GM19438 (cell line): ENCODE data around the gene PIK3AP1.

Experiments
- ATAC-seq: cut with Tn5 transposase; IDR thresholded peaks from one replicate; pipeline ENCODE4 v1.9.1; 2021; ENCODE audit warnings: low read depth; ENCODE audit not compliant: unreplicated experiment

Gene PIK3AP1

DNA sequence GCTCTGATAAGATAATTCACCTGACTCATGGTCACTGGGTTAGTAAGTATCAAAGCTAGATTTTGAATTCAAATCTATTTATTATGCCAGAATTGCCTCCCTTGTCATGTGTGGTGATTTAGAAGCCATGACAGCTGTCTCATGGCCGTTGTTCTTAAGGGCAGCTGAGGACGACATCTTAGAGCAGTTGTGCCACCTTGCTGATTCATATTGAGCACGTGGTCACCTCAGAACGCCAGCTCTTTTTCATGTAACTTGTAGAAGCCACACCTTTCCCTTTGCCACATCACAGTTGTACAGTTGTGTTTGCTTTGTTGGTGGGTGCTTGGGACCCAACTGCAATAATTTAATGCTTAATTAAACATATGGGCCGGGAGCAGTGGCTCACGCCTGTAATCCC is 4.3 kb upstream of the PIK3AP1 start:
- ATAC-seq: no peak

DNA sequence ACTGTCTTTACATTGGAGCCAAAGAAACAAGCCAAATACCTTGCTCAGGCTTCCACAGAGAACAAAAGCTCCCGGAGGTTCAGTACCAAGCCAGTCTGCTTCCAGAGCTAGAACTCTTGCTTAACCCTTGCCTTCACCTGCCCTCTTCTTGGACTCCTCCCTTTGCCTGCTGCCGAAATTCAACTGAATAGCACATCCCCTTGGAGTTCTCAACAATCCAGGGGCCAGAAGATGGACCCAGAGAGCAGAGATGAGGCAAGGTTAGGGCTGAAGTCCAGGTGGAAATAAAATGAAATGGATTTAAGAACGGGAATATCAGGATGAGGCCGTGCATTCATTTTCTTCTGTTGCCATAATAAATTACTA is 876 bp upstream of the PIK3AP1 start:
- ATAC-seq: no peak

DNA sequence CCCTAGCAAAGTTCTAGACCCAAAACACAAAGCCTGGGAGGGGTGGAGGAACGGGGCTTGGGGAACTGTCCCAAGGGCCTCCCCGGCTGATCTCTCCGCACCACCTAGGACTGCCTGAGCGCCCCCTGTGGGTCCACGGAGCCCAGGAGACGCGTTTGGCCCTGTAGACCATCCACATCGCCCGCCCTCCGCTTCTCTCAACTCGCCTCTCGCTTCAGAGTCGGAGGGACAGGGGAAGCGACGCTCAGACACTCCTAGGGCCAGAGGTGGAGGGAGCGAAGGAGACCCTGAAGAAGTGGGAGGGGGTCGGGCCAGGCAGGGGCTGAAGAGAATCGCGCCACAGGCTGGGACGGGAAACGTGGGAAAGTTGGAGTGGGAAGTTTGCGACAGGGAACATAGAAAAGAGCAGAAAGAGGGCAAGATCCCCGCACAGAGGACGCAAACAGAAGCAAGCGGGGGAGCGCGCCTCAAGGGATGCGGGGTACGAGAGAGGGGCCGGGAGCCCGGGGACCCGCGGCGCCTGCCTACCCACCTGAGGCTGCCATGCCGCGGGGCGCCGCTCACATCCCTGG is 378 bp downstream of the PIK3AP1 start:
- no peak for ATAC-seq

DNA sequence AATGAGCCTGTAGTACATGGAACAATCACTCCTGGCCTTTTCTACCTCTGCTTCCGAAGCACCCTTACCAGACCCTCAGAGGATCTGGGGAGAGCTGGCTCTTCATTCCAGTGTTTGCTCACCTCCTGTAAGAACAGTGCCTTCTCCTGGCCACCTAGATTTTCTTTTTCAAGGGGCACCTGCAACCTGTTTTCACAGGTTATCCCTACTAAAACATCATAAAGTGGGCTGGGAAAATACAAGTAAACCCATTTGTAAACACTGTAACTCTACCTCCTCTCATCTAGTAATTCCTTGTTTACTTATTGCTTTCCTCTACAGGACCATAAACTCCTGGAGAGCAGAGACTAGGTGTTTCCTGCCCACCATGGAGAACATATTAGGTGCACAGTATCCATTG is 1.1 kb downstream of the PIK3AP1 start:
- ATAC-seq: no peak

DNA sequence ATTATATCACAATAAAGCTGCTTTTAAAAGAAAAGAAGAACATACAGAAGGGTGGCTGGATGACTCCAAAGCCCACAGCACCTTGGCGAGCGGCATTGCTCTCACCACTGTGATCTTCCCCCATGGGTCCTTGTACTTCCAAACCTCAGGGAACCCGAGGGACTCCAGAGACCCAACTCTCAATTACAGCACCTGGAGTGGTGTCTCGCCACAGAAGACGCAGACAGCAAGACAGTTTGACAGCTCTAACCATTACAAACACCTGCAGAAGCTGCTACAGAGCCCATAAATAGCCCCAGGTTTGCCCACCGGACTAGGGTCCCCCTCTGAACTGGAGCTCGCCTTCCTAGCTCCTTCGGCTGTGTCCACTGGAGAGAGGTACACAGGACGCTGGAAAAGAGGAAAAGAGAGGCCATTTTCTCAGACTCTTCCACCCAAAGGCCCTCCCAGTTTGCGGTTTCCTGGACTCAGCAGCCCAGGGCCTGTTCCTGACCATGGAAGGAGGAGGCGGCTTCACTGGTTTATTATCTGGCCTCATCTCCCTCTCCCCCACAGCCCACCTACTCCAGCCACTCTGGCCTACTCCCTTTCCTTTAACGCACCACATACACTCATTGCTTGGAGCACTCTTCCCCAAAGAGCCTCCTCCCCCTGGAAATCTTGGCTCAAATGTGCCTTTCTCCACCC is 1.9 kb downstream of the PIK3AP1 start:
- ATAC-seq: no peak

DNA sequence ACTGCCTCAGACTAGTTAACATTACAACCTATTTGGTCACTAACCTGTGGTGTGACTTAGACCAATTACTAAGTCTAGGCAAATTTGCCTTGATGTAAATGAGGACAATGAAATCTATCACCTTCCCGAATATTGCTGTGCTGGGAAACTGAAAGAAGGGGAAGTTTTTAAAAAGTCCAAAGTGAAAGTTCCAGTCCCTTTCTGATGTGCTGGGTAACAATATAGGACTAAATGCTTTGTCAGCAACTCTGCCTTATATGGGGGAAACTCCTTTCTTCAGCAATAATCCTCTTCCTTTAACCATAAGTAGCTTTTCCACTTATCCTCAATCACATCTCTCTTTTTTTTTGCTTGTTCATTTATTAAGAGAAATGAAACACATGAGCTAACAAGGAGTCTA is 3.9 kb downstream of the PIK3AP1 start:
- ATAC-seq: no peak

DNA sequence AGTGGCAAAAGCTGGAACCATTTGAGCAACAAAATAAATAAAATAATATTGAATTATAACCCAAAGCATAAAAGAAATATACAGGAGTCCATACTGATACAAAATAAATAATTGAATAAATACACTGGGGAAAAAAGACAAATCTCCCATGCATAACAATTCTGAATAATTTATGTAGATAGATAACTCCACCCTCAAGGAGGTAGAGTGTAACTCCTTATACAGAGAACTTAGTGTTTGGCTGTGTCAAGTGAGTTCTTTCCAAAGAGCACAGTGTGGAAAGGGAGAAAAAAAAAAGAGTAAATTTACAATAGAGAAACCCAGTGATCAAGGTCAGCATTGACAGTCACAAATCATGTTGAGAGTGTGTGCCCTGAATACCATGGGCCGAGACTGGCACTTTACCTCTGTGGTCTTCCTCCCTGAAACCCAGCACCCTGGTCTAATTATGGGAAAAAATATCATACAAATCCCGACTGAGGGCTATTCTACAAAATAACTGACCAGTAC is 5.5 kb downstream of the PIK3AP1 start:
- no peak for ATAC-seq

DNA sequence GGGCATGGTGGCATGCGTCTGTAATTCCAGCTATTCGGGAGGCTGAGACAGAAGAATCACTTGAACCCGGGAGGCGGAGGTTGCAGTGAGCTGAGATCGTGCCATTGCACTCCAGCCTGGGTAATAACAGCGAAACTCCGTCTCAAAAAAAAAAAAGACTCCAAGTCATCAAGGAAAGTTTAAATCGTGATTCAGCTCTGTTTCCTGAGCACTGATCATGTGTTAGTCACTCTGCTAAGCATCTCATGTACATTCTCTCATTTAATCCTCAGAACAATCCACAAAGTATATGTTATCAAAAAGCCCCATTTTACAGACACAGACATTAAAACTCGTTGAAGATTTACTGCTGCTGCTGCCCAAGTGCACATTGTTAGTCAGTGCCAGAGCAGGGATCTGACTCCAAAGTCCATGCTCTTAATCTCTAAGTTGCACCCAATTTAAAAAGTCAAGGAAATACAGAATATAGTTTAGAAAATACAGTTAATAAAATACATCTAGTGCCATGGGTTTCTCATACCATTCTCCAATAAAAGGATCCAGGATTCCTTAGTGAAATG is 6.2 kb downstream of the PIK3AP1 start:
- ATAC-seq: no peak

DNA sequence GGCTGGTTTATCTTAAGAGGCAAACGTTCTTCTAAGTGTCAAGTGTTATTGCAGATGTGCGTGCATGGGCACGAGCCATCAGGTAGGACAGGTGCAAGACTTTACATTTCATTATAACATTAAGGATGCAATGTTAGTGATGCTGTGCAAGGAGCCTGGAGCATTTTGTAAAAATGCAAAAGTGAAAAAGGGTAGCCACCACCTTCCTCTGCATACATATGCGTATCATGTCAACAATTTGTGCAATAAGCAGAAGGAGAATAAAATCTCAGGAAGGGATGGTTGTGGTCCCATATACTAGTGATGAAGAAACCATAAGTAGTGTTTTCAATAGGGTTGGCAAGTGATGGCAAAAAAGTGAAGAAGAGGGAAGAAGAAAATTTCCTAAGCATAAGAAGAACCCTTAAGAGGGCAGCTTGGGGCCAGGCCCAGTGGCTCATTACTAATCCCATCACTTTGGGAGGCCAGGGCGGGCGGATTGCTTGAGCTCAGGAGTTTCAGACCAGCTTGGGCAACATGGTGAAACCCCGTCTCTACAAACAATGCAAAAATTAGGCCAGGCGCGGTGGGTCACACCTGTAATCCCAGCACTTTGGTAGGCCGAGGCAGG is 7.5 kb downstream of the PIK3AP1 start:
- no peak for ATAC-seq

DNA sequence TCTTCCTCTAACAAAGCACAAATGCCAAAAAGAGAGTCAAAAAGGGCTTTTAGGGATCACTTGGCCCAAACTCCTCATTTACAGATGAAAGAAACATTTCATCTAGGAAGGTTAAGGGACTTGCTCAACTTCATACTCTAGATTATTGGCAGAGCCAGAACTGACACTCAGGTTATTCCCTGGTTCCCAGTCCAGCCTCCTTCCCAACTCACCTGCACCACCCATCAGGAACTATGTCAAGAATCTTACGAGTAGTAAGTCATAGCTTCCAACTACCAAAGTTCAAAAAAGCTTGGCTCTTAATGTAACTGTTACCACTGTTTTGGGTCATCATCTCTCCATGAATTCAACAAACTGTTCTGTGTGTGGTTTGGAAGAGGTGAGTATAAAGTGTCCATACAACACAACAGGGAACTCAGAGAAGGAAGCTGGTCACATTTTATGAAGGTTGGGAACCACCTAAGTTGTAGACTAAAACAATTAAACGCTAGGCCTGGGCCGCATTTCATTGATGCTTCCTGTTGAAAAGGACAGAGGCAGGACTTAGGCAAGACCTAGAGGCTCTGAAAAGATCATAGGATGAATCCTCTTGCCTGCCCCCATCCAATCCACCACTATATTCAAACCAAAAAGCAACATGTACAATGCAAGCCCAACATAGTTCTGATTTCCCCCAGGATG is 9.1 kb downstream of the PIK3AP1 start:
- no peak for ATAC-seq

DNA sequence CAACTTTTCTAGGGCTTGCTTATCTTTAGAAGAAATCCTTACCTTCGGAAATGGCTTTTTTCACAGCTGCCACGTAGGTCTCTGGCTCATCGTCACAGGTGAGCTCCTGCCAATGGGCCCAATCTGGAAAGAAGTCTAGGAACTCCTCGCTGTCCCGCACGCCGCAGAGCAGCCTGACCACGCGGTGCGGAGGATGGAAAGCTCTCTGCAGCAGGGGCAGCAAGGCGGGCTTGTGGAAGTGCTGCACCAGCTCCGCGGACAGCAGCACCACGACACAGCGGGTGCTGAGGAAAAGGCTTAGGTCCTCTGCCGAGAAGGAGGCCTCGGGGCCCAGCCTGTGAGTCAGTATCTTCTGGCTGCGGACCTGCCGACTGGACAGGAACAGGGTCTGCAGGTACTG is 10.8 kb downstream of the PIK3AP1 start:
- ATAC-seq: no peak

DNA sequence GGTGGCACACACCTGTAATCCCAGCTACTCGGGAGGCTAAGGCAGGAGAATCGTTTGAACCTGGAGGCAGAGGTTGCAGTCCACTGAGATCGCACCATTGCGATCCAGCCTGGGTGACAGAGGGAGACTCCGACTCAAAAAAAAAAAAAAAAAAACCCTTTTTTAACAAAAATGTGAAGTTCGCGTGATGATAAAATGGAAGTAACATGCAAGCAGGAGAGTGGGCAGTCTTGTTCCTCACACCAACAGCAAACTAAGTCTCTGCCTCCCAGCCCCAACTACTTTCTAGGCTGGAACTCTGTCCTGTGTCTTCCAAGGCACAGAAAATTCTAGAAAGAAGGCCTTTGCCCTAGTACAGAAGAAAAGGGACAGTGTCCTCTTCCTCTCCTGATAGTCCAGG is 11.3 kb downstream of the PIK3AP1 start:
- ATAC-seq: no peak

DNA sequence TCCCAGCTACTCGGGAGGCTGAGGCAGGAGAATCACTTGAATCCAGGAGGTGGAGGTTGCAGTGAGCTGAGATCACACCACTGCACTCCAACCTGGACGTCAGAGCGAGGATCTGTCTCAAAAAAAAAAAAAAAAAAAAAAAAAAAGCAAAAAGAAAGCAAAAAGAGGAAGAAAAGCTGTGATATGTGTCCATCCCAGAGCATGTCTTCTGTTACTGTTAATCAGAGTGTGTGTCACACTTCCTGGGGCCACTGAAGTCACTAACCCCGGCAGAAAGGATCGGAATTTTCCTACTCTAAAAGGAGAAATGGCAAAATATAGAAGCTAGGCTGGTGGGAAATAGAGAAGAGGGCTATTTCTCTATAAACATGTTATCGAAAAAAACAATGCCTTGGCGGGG is 11.9 kb downstream of the PIK3AP1 start:
- ATAC-seq: no peak

DNA sequence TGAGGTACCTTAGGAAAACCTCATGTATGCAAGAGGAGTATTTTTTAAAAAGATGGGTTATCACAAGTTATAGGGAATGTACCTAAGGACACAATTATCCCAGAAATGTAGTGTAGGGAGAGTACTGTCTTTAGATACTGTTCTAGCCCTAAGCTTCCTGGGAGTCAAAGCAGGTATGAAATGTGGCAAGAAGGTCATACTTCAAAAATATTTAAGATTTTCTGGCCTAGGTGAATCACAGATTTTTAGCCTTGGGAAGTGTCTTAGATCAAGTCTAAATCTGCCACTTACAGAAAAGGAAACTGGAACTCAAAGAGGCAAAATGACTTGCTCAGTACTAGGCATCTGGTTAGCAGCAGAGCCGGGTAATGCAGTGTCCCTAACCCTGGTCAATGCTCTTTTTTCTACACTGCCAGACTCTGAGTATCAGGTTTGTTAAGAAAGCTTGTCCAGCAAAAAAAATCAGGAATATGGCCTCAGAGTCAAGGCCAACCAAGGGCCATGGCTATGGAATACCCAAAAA is 13.9 kb downstream of the PIK3AP1 start:
- no peak for ATAC-seq

DNA sequence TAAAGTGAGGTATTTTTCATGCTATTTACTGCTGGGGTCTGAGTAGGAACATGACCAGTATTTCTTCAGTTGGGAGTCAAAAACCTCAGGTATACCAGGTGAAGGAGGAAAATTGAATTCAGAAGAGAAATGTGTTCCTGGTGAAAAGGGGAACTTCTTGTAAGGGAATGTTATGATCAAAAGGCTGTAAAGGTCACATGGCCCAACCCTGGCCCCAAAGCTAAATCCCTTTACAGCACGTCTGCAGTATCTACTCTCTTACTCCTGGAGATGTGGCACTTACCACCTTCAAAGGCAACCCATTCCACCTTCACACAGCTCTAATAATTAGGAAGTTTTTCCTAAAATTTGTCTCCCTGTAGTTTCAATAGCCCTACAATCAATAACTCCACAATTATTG is 15.2 kb downstream of the PIK3AP1 start:
- ATAC-seq: no peak

DNA sequence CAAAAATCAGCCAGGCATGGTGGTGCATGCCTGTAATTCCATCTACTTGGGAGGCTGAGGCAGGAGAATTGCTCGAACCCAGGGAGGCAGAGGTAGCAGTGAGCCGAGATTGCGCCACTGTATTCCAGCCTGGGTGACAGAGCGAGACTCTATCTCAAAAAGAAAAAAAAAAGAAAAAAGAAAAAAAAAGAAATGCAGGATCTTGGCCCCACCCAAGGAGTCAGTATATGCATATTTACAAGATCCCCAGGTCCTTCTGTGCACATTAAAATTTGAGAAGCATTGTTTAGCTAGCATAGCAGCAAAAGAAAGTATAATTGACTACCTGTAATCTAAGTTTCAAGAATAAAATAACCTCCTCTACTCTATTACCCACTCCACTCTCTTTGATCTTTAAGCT is 15.8 kb downstream of the PIK3AP1 start:
- ATAC-seq: no peak

DNA sequence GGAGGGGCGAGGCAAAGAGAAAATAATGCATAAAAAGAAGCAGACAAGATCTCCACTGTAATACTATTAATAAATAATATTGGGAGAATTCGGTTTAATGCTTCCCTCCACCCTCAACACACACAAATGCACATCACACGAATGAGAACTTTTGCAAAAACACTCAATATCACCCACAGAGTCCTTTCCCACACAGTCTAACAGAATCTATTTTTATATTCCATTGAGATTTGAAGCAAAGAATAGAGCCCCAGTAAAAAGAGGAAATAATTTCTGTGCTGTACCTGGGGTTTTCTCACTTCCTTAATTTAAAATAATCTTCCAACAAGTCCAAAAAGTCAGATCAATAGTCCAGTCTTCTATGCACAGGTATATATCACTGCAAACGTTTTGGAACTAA is 17.0 kb downstream of the PIK3AP1 start:
- no peak for ATAC-seq

DNA sequence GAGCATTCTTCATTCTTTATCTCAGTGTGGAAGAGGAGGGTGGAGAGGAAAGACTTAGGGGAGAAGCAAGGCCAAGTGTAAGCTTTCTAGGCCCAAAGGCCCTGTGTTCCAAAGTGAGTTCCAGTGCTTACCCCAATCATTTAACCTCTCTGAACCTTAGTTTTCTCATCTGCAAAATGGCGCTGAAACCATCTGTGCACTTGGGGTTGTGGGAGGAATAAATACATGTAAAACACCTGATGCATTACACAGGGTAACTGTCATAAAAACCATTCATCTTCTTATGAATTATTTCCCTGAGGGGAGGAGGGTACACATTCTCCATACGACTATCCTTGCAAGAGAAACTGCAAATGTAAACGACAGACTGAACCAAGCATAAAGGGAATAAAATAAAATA is 19.0 kb downstream of the PIK3AP1 start:
- ATAC-seq: no peak

DNA sequence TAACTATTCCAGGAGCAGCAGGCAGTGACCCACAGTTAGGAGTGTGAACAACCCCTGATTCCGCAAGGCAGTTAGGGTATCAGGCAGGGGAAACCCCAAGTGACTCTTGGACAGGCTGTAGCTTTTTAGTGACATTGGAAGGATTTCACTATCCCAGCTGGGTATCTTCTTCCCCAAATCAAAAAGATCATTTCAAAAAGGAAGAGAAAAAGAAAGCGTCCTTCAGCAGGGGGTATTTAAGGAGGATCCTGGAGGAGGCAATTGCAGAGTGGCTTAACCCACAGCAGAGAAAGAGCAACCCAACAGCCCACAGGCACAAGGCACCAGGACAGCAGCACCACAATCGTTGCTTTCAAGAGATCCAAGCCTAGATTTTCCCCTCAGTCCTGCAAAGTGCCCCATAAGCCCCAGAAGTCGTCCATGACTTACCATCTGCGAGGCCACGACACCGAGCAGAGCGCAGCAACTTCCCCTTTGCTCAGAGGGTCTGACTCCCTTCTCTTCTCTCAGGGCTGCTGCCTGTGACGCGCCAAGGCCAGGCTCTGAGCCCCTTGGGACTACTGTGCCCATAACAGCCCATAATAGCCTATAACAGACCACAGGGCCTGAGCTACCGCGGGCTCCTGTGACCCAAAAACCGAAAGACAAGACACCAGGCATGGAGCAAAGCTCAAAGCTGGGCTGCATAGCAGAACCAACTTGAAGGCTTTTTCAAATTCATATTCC is 19.8 kb downstream of the PIK3AP1 start:
- peak; percentile 81 for ATAC-seq

DNA sequence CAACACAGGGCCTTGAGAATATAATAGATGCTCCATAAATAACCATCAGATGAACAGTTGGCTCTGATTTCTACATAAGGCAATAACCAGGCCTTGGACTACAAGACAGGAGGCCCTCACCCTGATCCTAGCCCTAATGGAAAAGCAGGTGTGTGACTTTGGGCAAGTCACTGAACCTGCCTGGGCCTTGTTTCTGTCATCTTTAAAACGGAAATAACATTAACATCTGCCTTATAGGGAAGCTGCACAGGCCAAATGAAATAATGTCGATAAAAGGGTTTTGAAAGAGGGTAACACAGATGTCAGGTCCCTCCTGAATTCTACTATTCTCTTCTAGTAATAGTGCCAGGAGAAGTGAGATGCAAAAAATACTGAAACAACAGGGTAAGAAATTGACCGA is 20.7 kb downstream of the PIK3AP1 start:
- no peak for ATAC-seq
